Ovary (tissue), 9 donors: ENCODE results near the gene WDR6. TPM values are rescaled to one million over a fixed set of nuclear protein-coding genes. Genes with fewer than 3 reads are reported as not detected.

Source experiments
- DNase-seq, 5 donors: peaks; one replicate each; pipeline ENCODE4 v3.0.0-alpha.2; 2019 to 2020
- H3K27ac ChIP-seq, 2 donors: fragments of 200-600 bp; one replicate each; pipeline versions ENCODE4 v1.5.1 to v1.8.0; 2019 to 2022
- H3K27me3 ChIP-seq: fragments of 200-600 bp; one replicate; pipeline ENCODE4 v1.8.0; 2022
- H3K36me3 ChIP-seq: fragments of 200-600 bp; sonication (generic); one replicate; pipeline ENCODE4 v1.5.1; 2019
- H3K4me1 ChIP-seq: one replicate; pipeline ENCODE4 v1.8.1; 2013; ENCODE audit warnings: mild to moderate bottlenecking, moderate library complexity; ENCODE audit not compliant: insufficient read depth
- H3K4me3 ChIP-seq: fragments of 200-600 bp; sonication (generic); one replicate; pipeline ENCODE4 v1.5.1; 2017
- H3K9me3 ChIP-seq, 2 donors: fragments of 200-600 bp in 1 of 2; sonication (generic) in 1 of 2; one replicate each; pipeline versions ENCODE4 v1.5.1 to v1.8.1; 2013 to 2019; ENCODE audit warnings: mild to moderate bottlenecking in 1 of 2, moderate library complexity in 1 of 2
- CTCF ChIP-seq, 3 donors: fragments of 450-650 bp in 2 of 3; fragments of 200-600 bp in 1 of 3; IDR thresholded peaks; one replicate each; pipeline versions ENCODE4 v1.5.1 to v1.8.0; 2016 to 2022; ENCODE audit warnings: antibody characterized with exemption in 3 of 3, mild to moderate bottlenecking in 1 of 3
- EP300 ChIP-seq: sonication (generic); formaldehyde crosslinking; IDR thresholded peaks from one replicate; pipeline ENCODE4 v1.6.1; 2017; ENCODE audit warnings: antibody characterized with exemption
- POLR2A ChIP-seq: fragments of 450-650 bp; IDR thresholded peaks from one replicate; pipeline ENCODE4 v1.6.1; 2017; ENCODE audit warnings: antibody characterized with exemption, mild to moderate bottlenecking, moderate library complexity
- WGBS, 3 donors: extraction: QIAGEN DNeasy Blood & Tissue Kit in 1 of 3; methylation state at CpG; one replicate each; pipeline versions ENCODE4 v1.1.5 to v1.1.7; 2013 to 2017; 5-methylcytosine and 5-hydroxymethylcytosine counted together
- intact Hi-C, 4 donors: fragments of 100-400 bp; cut with DNase I; formaldehyde crosslinking; loops; one replicate each; pipeline versions ENCODE4 v1.11.0 to v1.15.1; 2022 to 2023
- polyA plus RNA-seq, 2 donors: library from polyadenylated mRNA; stranded (reverse); fragments of 200-250 nt in 1 of 2; fragments of 350-450 nt in 1 of 2; fragmentation: Illumina TruSeq in 1 of 2; extraction: RNeasy Lipid Tissue Mini Kit (QIAGEN cat#74804) in 1 of 2; gene quantifications; one replicate each; pipeline ENCODE4 v1.2.3, GENCODE V29; 2013 to 2014
- total RNA-seq, 7 donors: library from RNA; depleted of rRNA in 2 of 7; stranded (reverse); fragments of >200 nt in 2 of 7; fragmentation: NEBNext Ultra II Directional in 3 of 7; extraction: Animal tissue kit (Norgen Biotek cat#: 25700) in 3 of 7; gene quantifications; one replicate each; pipeline versions ENCODE4 v1.1.0 to v1.2.4, GENCODE V29; 2016 to 2023
- donor health status: DM: no; HTN: no; CAD: no; lungs with moderate emphysema.
- donor health status: DM: no; HTN: no; CAD: no.
- donor health status: Bipolar disorder and iron deficiency.
- donor health status: DM: yes; HTN: yes; CAD: no.
- donor health status: DM: no; HTN: no; CAD: no.
- donor health status: DM: yes; HTN: yes; CAD: no.

Gene WDR6
- total and polyA plus RNA-seq, 9 donors: 109 to 289 (median 196) TPM

- WGBS, 3 donors: 78 to 85% (median 79%) methylated on average over 4 of the region's 4 CpGs
- DNase-seq: no peak
- no peaks in the 10 kb centered on the region for H3K27me3 ChIP-seq
- H3K27ac ChIP-seq: no peak overlapping the region
- H3K4me1 ChIP-seq: peaks cover 9% of the 10 kb centered on the region
- no peaks in the 10 kb centered on the region for H3K36me3 ChIP-seq
- H3K4me3 ChIP-seq: no peak overlapping the region
- TF ChIP-seq EP300: no peak
- no peak for TF ChIP-seq CTCF (IDR thresholded peaks at IDR 0.05)
- TF ChIP-seq POLR2A: no peak
- intact Hi-C loops: loop anchor here in 1 of 4 donors (10.0 kb wide), 1 partner anchor 109 kb away; the partner anchor contains the start of gene ARIH2
- H3K9me3 ChIP-seq: no peaks in the 10 kb centered on the region
These were observed 16.6 kb downstream of the WDR6 start for GRCh38 chr3:49023775-49024174.

- TF ChIP-seq EP300 (no peak), CTCF (IDR thresholded peaks at IDR 0.05) (no peak), POLR2A (no peak)
- Histone ChIP-seq H3K27me3 (no peaks in the 10 kb centered on the region), H3K9me3 (no peaks in the 10 kb centered on the region), H3K4me3 (no peak overlapping the region), H3K27ac (no peak overlapping the region), H3K36me3 (no peaks in the 10 kb centered on the region), H3K4me1 (peaks cover 9% of the 10 kb centered on the region)
- peak in 2 of 5 donors; percentile 33 to 36 for DNase-seq
- WGBS, 3 donors: 52 to 66% (median 57%) methylated on average over 5 of the region's 5 CpGs
- intact Hi-C loops: loop anchor here in 1 of 4 donors (10.0 kb wide), 1 partner anchor 110 kb away; the partner anchor contains the start of gene ARIH2
These were observed 17.3 kb downstream of the WDR6 start for GRCh38 chr3:49024449-49024848.

GRCh38 chr3:49025005-49025792, 18.0 kb downstream of the WDR6 start:
- DNase-seq: peak in 2 of 5 donors; percentile 25 to 26
- no peak overlapping the region for H3K4me3 ChIP-seq
- no peak for TF ChIP-seq EP300
- no peak for TF ChIP-seq POLR2A
- no peak for TF ChIP-seq CTCF (IDR thresholded peaks at IDR 0.05)
- H3K27ac ChIP-seq: no peak overlapping the region
- intact Hi-C loops: loop anchor here in 1 of 4 donors (10.0 kb wide), 1 partner anchor 110 kb away; the partner anchor contains the start of gene ARIH2
- no peaks in the 10 kb centered on the region for H3K9me3 ChIP-seq
- H3K4me1 ChIP-seq: peaks cover 9% of the 10 kb centered on the region
- WGBS, 3 donors: 54 to 55% (median 55%) methylated on average over 11 to 13 of the region's 13 CpGs
- H3K27me3 ChIP-seq: no peaks in the 10 kb centered on the region
- no peaks in the 10 kb centered on the region for H3K36me3 ChIP-seq

GRCh38 chr3:49025793-49026520, 18.8 kb downstream of the WDR6 start:
- TF ChIP-seq EP300: no peak
- Histone ChIP-seq H3K4me1 (peaks cover 9% of the 10 kb centered on the region), H3K36me3 (no peaks in the 10 kb centered on the region), H3K27ac (no peak overlapping the region), H3K27me3 (no peaks in the 10 kb centered on the region), H3K9me3 (no peaks in the 10 kb centered on the region), H3K4me3 (no peak overlapping the region)
- DNase-seq: peak in 1 of 5 donors; percentile 28
- intact Hi-C loops: loop anchor here in 1 of 4 donors (10.0 kb wide), 1 partner anchor 111 kb away; the partner anchor contains the start of gene ARIH2
- 69 to 75% (median 72%) methylated on average over 8 of the region's 8 CpGs for WGBS, 3 donors
